ENCODE data around the gene PDZK1IP1.
"Not testable (repeated sequence)": the region's sequence is repeated elsewhere in the genome, so short reads cannot be mapped to it uniquely, and the experiment has no call there.

Gene PDZK1IP1

DNA sequence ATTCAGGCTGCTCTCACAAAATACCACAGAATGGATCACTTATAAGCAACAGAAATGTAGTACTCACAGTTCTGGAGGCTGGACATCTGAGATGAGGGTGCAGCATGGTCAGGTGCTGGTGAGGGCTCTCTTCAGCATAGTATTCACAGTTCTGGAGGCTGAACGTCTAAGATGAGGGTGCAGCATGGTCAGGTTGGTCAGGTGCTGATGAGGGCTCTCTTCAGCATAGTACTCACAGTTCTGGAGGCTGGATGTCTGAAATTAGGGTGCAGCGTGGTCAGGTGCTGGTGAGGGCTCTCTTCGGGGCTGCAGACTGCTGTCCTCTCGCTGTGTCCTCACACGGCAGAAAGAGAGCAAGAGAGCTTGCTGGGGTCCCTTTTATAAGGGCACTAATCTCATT lies 17.1 kb downstream of the PDZK1IP1 start:
- Mint-ChIP-seq H3K4me3 (no peak overlapping the region), H3K27me3 (ENCODE audit: low read depth) (peaks cover 2% of the 10 kb centered on the region), H3K9me3 (no peaks in the 10 kb centered on the region), H3K4me1 (ENCODE audit: low read depth) (no peaks in the 10 kb centered on the region), H3K27ac (no peak overlapping the region), H3K36me3 (ENCODE audit: low read depth) (no peaks in the 10 kb centered on the region)
- DNase-seq (ENCODE audit: low spot score): no peak

DNA sequence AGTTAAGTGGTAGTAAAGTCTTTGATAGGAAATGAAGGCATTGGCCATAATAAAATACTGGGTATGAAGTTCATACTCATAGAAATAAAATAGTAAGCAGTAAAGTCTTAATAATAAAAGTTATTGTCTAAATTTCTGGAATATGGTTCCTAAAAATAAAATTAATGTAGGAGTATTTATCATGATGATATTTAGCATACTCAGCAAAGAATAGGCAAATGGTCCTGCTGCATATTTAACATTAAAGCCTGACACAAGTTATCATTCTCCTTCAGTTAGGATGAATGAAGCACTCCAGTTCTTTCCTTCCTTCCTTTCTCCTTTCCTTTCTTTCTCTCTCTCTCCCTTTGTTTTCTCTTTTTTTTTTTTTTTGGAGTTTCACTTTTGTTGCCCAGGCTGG lies 25.3 kb downstream of the PDZK1IP1 start:
- Mint-ChIP-seq H3K4me3 (no peak overlapping the region), H3K4me1 (ENCODE audit: low read depth) (no peaks in the 10 kb centered on the region), H3K27me3 (ENCODE audit: low read depth) (peaks cover 15% of the 10 kb centered on the region), H3K9me3 (no peaks in the 10 kb centered on the region), H3K27ac (no peak overlapping the region), H3K36me3 (ENCODE audit: low read depth) (no peaks in the 10 kb centered on the region)
- DNase-seq (ENCODE audit: low spot score): no peak

DNA sequence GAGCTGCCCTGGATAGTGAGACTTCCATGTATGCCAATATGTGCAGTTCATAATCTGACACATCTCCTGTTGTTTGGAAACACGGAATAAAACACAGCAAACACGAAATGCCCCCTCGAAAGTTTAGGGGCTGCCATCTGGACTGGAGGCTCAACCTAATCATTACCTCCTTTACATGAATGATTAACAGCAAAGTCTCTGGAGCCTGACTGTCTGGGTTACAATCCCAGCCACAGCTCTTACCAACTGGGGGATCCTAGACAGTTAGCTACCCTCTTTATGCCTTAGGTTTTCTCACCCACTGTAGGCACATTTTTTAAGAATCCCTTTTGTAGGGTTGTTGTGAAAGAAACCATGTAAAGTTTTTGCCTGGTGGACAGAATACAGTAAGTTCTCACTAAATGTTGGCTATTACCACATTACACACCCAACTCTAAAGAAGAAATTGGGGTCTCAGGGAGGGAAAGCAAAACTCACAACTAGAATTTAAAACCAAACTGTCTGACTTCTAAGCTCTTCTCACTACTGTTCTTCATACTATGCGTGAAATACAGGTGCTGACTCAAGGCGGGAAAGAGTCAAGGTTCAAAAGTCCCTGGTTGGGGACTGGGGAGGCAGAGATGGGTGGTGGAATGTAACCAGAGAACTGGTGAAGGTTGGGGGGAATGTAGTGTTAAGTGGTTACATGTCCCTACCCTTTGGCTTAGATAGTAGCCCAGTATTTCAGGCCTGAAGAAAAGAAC lies 28.4 kb downstream of the PDZK1IP1 start:
- H3K27me3 Mint-ChIP-seq (ENCODE audit: low read depth): peaks cover 10% of the 10 kb centered on the region
- no peaks in the 10 kb centered on the region for H3K36me3 Mint-ChIP-seq (ENCODE audit: low read depth)
- no peaks in the 10 kb centered on the region for H3K9me3 Mint-ChIP-seq
- no peak overlapping the region for H3K27ac Mint-ChIP-seq
- no peaks in the 10 kb centered on the region for H3K4me1 Mint-ChIP-seq (ENCODE audit: low read depth)
- DNase-seq (ENCODE audit: low spot score): no peak
- no peak overlapping the region for H3K4me3 Mint-ChIP-seq

DNA sequence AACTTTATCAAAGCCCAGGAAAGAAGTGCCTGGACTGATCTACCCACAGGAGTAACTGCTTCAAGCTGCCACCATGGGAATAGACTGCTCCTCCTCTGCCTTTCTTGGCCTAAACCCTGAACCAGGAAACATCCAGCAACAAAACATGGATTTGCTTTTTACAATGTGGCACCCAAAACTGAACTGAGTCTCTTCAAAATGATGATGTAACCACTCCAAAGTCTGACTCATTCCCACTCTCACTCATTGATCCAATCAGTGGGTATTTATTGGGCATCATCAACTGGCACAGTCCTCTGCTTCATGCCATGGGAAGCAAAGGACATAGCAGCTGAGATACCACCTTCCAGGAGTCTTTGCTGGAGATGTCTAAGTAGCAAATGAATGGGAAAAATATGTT lies 29.1 kb downstream of the PDZK1IP1 start:
- no peaks in the 10 kb centered on the region for H3K36me3 Mint-ChIP-seq (ENCODE audit: low read depth)

DNA sequence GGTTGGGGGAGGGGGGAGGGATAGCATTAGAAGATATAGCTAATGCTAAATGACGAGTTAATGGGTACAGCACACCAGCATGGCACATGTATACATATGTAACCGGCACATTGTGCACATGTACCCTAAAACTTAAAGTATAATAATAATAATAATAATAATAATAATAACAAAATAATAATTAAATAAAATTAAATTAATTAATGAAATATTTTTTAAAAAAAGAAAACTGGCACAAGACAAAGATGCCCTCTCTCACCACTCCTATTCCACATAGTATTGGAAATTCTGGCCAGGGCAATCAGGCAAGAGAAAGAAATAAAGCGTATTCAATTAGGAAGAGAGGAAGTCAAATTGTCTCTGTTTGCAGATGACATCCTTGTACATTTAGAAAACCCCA lies 31.9 kb downstream of the PDZK1IP1 start:
- H3K4me1 Mint-ChIP-seq (ENCODE audit: low read depth); H3K9me3 Mint-ChIP-seq; DNase-seq (ENCODE audit: low spot score); H3K36me3 Mint-ChIP-seq (ENCODE audit: low read depth); H3K4me3 Mint-ChIP-seq; H3K27ac Mint-ChIP-seq: not testable (repeated sequence)
- peaks cover 12% of the 10 kb centered on the region for H3K27me3 Mint-ChIP-seq (ENCODE audit: low read depth)

More for the DNA sequence above, 29.1 kb downstream of the PDZK1IP1 start:
- H3K27ac Mint-ChIP-seq: no peak overlapping the region
- peaks cover 12% of the 10 kb centered on the region for H3K27me3 Mint-ChIP-seq (ENCODE audit: low read depth)
- peaks cover 3% of the 10 kb centered on the region for H3K9me3 Mint-ChIP-seq
- H3K4me3 Mint-ChIP-seq: no peak overlapping the region
- no peaks in the 10 kb centered on the region for H3K4me1 Mint-ChIP-seq (ENCODE audit: low read depth)
- DNase-seq (ENCODE audit: low spot score): no peak

DNA sequence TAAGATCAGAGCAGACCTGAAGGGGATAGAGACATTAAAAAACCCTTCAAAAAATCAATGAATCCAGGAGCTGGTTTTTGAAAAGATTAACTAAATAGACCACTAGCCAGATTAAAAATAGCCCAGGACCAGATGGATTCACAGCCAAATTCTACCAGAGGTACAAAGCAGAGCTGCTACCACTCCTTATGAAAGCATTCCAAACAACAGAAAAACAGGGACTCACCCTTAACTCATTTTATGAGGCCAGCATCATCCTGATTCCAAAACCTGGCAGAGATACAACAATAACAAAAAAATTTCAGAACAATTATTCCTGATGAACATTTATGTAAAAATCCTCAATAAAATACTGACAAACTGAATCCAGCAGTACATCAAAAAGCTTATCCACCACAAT lies 33.4 kb downstream of the PDZK1IP1 start:
- H3K4me1 Mint-ChIP-seq (ENCODE audit: low read depth); DNase-seq (ENCODE audit: low spot score); H3K4me3 Mint-ChIP-seq; H3K36me3 Mint-ChIP-seq (ENCODE audit: low read depth); H3K27ac Mint-ChIP-seq; H3K27me3 Mint-ChIP-seq (ENCODE audit: low read depth); H3K9me3 Mint-ChIP-seq: not testable (repeated sequence)

DNA sequence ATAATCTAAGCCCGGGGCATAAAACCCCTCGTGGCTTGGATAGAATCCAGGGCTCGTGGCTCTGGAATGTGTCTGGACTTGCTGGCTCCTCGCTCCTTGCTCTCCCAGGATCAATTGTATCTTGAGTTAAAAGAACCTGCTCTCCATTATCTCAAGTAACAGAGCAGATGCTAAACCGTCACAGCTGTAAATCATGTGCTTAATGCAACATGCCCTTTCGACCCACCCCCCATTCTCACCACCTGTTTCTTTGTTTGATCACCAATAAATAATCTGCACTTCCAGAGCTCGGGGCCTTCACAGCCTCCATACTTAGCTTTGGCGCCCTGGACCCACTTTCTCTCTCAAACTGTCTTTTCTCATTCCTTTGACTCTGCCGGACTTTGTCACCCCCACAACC lies 40.7 kb downstream of the PDZK1IP1 start:
- H3K27ac Mint-ChIP-seq; H3K4me3 Mint-ChIP-seq; H3K9me3 Mint-ChIP-seq; DNase-seq (ENCODE audit: low spot score); H3K4me1 Mint-ChIP-seq (ENCODE audit: low read depth); H3K36me3 Mint-ChIP-seq (ENCODE audit: low read depth); H3K27me3 Mint-ChIP-seq (ENCODE audit: low read depth): not testable (repeated sequence)

DNA sequence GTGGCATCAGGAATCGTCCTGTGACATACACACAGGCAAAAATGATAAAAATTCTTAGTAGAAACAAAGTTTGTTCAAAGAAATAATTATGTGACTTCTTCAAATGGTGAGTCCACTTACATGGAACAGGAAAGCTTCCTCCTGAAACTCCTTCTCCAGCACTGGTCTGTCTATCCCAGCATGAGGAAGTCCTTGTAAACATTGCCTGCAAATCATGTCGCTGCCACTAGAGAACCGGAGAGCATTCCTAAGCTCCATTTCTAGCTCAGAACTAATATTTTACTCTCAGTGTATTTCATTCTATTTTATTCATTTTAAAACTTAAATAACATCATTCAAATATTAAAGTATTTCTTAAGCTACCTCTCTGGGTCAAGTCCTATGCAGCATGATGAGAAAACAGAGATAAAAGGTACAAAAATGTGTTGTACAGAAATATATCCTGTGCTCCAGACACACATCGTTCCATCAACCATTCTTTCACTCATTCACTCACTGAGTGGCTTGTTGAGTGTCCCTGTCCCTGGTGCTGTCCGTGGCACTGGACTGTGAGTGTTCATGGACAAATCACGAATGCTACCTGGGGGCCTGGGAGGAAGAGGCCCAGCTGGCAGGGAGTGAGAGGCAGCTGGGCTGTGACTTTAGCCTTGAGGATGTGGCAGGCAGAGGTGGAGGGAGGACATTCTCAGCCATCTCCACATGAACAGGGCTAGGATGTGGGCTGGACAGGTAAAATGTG lies 42.6 kb downstream of the PDZK1IP1 start:
- Mint-ChIP-seq H3K4me3 (no peak overlapping the region), H3K4me1 (ENCODE audit: low read depth) (no peaks in the 10 kb centered on the region), H3K27ac (no peak overlapping the region), H3K9me3 (no peaks in the 10 kb centered on the region), H3K36me3 (ENCODE audit: low read depth) (no peaks in the 10 kb centered on the region), H3K27me3 (ENCODE audit: low read depth) (peaks cover 5% of the 10 kb centered on the region)
- no peak for DNase-seq (ENCODE audit: low spot score)

DNA sequence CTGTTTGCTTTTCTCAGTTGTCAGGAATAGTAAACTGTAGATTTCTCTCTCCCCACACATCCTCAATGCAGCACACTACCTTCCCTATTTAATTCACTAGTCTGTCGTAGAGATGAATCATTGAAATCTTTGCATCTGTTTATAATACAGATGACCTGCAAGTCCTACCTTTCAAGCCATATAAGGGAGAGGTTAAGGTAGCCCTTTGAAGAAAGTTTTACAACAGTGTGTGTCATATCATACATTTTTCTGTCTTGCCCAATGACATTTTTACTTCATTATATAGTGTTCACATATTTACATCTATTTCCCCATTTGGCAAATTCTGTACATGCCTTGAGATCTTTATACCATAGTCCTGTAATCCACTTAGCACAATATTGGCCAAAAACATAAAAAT lies 43.3 kb downstream of the PDZK1IP1 start:
- DNase-seq (ENCODE audit: low spot score); H3K27ac Mint-ChIP-seq; H3K27me3 Mint-ChIP-seq (ENCODE audit: low read depth); H3K9me3 Mint-ChIP-seq; H3K4me3 Mint-ChIP-seq; H3K36me3 Mint-ChIP-seq (ENCODE audit: low read depth); H3K4me1 Mint-ChIP-seq (ENCODE audit: low read depth): not testable (repeated sequence)

DNA sequence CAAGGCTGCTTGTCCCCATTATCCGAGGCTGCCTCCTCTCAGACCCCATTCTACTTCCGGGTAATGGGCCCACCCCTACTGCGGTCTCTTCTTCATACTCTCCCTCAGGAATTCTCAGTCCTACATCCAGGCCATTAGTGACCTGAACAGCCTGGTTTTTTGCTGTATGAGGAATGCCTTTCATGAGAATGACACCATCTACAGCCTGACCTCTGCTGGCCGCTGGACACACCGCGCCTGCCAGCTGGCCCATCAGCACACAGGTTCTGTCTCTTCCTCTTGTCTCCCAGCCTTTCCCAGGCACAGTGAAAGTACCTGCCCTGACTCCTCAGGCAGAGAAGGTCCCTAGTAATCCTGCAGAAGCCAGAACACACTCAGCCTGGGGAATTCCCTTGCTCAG lies 46.2 kb downstream of the PDZK1IP1 start:
- not testable (repeated sequence) for H3K9me3 Mint-ChIP-seq; H3K27ac Mint-ChIP-seq; H3K4me3 Mint-ChIP-seq; H3K36me3 Mint-ChIP-seq (ENCODE audit: low read depth); H3K4me1 Mint-ChIP-seq (ENCODE audit: low read depth); DNase-seq (ENCODE audit: low spot score); H3K27me3 Mint-ChIP-seq (ENCODE audit: low read depth)

DNA sequence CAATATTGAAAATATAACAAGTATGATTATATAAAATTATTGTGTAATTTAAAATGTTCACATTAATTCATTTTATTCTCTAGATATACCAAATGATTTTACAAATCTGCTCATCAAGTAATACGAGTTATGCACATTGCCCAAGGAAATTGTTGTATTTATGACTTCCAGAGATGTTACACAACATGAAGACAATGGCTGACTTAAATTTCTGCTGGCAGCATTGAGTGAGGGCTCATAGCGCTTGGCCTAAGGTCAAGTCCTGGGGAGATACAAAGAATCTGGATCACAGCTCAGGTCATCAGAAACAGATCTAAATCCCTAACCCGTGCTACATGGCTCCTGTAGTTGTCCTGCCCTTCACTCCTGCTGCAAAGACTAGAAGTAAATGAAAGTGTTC lies 49.5 kb downstream of the PDZK1IP1 start:
- not testable (repeated sequence) for H3K27ac Mint-ChIP-seq; H3K4me1 Mint-ChIP-seq (ENCODE audit: low read depth); H3K27me3 Mint-ChIP-seq (ENCODE audit: low read depth); H3K9me3 Mint-ChIP-seq; H3K36me3 Mint-ChIP-seq (ENCODE audit: low read depth); DNase-seq (ENCODE audit: low spot score); H3K4me3 Mint-ChIP-seq

DNA sequence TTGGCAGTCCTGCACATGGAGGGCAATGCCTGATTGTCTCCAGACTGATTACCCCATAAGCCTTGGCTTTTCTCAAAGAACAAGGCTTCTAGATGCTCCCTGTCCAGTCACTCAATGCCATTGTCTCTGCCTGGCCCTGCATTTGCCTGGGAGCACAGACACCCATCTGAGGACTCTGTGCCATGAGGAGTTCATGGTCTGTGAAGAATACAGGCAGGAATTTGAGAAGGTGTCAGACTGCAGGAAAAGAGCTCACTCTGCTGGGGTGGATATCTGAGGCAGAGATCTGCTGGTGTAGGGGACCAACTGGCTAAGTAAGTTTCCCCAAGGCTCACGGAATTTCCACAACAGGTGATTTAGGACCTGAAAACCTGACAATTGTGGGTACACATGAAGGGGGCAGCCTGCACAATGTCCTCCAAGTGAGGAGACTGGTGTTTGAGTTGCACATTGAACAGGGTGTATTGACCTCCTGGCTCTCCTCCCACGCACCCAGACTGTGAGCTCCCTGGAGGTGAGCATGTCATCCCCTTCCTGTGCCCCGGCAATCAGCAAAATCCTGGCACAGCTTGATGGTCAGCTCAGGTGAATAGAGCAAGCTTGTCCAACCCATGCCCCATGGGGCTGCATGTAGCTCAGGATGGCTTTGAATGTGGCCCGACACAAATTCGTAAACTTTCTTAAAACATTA lies 51.8 kb downstream of the PDZK1IP1 start:
- H3K27me3 Mint-ChIP-seq (ENCODE audit: low read depth): no peaks in the 10 kb centered on the region
- no peak overlapping the region for H3K4me3 Mint-ChIP-seq
- no peaks in the 10 kb centered on the region for H3K4me1 Mint-ChIP-seq (ENCODE audit: low read depth)
- DNase-seq (ENCODE audit: low spot score): no peak
- no peaks in the 10 kb centered on the region for H3K36me3 Mint-ChIP-seq (ENCODE audit: low read depth)
- no peaks in the 10 kb centered on the region for H3K9me3 Mint-ChIP-seq
- H3K27ac Mint-ChIP-seq: no peak overlapping the region

DNA sequence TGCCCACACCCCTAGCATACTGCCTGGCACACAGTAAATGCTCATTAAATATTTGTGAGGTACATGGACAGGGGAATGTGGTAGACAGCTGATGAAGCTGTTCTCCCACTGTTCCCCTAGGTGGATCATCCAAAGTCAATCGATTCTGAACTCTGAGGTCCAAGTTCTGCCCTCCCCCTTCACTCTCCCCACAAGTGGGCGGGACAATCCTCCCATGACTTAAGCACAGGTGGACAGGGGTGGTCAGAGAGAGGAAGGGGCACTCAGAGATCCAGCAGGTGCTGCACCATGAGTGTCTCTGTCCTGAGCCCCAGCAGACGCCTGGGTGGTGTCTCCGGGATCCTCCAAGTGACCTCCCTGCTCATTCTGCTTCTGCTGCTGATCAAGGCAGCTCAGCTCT lies 52.6 kb downstream of the PDZK1IP1 start, which contains the start of gene CYP4A22:
TSS of gene CYP4A22 (plus strand) at position 244 of the 400 bp plus-strand sequence. CDS start at position 289, 45 bp downstream.
- Mint-ChIP-seq H3K9me3 (no peaks in the 10 kb centered on the region), H3K4me3 (no peak within 1 kb of the TSS), H3K36me3 (ENCODE audit: low read depth) (no peaks in the 10 kb centered on the region), H3K27ac (no peak within 1 kb of the TSS), H3K27me3 (ENCODE audit: low read depth) (no peaks in the 10 kb centered on the region), H3K4me1 (ENCODE audit: low read depth) (no peaks in the 10 kb centered on the region)
- no peak for DNase-seq (ENCODE audit: low spot score)
